Neural cell (in vitro differentiated cells): ENCODE results near the gene MAP4K3.

Source experiments
- POLR2AphosphoS5 ChIP-seq: IDR thresholded peaks from 2 replicates; pipeline ENCODE4 v1.6.1; 2012
- TF ChIP-seq, protein P1 (sequence below): fragments of 450-650 bp; IDR thresholded peaks from 2 replicates; pipeline ENCODE4 v1.5.1; 2014; ENCODE audit warnings: antibody characterized with exemption, mild to moderate bottlenecking, moderate library complexity; ENCODE audit not compliant: poor library complexity, severe bottlenecking
- TF ChIP-seq, protein P2 (sequence below): IDR thresholded peaks from 2 replicates; pipeline ENCODE4 v1.6.1; 2012; ENCODE audit warnings: borderline replicate concordance

DNA sequence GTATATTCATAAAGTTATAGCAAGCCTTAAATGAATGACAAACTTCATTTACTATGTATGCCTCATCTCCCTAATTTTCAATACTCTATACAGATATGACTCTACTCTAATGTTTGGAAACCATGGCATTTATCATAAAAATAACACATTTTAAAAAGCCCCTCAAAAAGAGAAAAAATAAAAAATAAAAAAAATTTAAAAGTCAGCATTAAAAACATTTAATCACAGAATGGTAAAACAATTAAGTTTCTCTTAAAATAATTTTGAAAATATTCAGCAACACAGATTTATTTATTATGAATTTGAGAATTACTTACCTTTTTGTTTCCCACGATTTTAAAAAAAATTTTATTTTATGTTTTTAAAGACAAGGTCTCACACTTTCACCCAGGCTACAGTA, 128.3 kb downstream of the MAP4K3 start:
- TF ChIP-seq, protein P1, sequence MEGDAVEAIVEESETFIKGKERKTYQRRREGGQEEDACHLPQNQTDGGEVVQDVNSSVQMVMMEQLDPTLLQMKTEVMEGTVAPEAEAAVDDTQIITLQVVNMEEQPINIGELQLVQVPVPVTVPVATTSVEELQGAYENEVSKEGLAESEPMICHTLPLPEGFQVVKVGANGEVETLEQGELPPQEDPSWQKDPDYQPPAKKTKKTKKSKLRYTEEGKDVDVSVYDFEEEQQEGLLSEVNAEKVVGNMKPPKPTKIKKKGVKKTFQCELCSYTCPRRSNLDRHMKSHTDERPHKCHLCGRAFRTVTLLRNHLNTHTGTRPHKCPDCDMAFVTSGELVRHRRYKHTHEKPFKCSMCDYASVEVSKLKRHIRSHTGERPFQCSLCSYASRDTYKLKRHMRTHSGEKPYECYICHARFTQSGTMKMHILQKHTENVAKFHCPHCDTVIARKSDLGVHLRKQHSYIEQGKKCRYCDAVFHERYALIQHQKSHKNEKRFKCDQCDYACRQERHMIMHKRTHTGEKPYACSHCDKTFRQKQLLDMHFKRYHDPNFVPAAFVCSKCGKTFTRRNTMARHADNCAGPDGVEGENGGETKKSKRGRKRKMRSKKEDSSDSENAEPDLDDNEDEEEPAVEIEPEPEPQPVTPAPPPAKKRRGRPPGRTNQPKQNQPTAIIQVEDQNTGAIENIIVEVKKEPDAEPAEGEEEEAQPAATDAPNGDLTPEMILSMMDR, result no peak
- no peak for TF ChIP-seq POLR2AphosphoS5
- TF ChIP-seq, protein P2, sequence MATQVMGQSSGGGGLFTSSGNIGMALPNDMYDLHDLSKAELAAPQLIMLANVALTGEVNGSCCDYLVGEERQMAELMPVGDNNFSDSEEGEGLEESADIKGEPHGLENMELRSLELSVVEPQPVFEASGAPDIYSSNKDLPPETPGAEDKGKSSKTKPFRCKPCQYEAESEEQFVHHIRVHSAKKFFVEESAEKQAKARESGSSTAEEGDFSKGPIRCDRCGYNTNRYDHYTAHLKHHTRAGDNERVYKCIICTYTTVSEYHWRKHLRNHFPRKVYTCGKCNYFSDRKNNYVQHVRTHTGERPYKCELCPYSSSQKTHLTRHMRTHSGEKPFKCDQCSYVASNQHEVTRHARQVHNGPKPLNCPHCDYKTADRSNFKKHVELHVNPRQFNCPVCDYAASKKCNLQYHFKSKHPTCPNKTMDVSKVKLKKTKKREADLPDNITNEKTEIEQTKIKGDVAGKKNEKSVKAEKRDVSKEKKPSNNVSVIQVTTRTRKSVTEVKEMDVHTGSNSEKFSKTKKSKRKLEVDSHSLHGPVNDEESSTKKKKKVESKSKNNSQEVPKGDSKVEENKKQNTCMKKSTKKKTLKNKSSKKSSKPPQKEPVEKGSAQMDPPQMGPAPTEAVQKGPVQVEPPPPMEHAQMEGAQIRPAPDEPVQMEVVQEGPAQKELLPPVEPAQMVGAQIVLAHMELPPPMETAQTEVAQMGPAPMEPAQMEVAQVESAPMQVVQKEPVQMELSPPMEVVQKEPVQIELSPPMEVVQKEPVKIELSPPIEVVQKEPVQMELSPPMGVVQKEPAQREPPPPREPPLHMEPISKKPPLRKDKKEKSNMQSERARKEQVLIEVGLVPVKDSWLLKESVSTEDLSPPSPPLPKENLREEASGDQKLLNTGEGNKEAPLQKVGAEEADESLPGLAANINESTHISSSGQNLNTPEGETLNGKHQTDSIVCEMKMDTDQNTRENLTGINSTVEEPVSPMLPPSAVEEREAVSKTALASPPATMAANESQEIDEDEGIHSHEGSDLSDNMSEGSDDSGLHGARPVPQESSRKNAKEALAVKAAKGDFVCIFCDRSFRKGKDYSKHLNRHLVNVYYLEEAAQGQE, result no peak
